Measurements from ENCODE around the gene PLSCR5.

The PLSCR5 gene, protein sequence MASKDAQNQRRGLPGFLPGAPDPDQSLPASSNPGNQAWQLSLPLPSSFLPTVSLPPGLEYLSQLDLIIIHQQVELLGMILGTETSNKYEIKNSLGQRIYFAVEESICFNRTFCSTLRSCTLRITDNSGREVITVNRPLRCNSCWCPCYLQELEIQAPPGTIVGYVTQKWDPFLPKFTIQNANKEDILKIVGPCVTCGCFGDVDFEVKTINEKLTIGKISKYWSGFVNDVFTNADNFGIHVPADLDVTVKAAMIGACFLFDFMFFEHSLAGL

DNA sequence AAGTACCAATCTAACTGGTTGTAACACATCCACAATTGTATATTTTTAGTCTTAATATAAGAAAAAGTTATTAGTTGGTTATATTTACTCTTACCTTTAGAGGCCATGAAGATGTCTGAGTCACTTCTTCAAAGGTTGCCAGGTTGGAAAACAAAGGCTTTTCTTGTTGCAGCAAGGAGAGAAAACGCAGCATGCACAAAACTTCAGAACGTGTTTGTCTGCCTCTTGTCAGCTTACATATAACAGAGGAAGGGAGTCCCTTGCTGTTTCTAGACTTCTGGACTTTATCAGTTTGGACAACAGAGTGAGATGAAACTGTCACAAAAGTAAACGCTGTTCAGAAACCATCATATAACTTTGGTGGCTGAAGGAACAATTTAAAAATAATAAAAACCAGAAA, at the start of gene PLSCR5:
Gene PLSCR5, minus strand, starts transcription at position 241 of the 400 bp plus-strand sequence. Its CDS starts 134 bp downstream, at position 107.
- no peak for DNase-seq

DNA sequence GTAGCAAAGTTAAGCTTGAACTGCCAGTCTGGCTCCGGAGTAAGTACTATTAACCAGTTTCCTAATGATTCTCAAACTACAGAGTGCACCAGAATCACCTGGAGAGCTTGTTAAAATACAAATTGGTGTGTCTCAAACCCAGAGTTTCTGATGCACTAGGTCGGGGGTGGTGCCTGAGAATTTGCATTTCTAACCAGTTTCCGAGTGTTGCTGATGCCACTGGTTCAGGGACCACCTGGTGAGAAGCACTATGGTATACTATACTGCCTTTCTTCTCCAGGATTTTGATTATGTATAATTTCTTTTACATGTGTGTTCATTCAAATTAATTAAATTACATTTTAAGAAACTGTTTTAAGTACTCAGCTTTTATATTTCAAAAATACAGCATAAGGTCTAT, 48.8 kb upstream of the PLSCR5 start:
- no peak for DNase-seq

DNA sequence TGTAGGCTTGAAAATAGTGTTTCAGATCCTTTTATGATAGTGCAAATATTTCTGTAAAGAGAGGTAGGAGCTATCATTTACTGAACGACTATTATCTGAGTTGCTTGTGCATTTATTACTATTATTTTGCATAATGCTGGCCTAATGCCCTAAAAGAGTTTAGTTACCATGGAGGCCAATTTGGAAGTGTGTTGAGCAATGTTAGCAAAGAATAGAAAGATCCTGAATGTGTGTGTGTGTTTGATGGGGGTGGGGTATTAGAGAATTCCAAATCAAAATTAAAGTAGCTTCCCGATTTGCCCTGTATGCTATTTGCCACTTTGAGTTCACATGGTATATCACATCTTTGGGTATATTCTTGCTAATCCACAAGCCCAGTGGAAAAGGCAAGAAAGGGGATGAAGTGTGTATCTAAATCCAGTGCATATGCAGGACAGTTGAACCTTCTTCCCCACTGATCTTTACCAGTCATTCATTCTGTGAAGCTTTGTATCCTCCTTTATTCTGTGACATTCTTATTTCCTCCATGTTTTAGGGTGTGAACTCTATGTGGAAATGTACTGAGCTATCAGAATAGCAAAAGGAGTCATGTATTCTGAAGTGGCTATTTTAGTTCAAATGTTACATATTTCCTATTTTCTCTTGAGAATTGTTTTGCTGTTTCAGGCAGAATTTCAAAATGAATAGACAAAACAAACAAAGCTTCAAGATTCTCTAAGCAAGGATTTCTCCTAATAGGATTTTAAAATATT, 45.7 kb upstream of the PLSCR5 start:
- no peak for DNase-seq

DNA sequence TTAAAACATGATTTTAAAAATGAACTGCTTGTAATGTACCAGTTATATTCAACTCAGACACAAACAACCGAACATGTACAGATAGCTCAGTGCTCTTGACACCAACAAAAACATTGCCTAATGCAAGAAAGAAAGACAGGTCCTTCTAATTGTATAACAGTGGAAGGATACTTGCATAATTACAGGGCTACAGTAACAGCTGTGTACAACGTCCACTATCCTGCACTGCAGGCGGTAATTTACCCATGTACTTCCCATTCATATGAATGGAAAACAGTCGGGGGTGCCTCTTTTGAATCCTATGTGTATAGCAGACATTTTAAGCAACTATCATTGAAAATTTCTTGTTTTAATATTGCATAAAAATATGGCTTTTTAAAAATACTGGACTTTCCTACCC, 41.1 kb upstream of the PLSCR5 start:
- DNase-seq = no peak

DNA sequence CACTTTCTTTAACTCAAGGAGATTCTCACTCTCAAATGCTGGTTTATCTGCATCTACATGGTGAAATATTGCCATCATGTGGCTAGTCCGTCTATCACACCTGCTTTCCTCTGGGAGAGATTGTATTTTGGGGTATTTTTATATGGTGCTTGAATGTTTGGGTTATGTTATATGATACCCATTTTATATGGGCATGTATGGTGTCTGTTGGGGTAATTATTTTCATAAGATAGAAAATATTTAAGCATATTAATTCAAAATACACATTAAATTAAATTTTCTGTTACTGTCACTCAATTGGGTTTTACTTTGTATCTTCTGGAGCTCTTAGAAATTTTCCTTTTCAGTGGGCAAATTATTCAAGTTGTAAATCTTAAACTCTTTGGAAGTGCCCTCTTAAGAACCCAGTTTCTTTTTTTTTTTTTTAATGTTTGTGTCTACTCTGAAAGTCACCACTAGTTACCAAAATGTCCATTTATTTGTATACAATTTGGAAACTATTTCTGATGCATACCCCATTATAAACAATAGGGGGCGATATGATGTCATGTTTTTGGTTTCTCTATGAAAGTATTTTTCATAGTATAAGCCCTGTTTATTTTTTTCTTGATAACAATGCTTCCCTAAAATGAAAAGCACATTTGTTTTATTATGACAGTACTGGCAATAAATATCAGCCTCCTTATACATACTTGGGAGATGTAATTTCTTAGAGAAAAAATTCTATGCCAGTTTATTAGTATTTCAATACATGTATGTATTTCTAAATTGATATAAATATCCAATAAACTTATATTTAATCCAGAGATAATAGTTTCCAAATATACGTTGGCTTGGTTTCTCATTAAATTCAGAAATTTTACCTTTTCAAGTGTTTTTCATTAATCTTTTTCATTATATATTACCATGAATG, 36.1 kb upstream of the PLSCR5 start:
- DNase-seq = no peak

DNA sequence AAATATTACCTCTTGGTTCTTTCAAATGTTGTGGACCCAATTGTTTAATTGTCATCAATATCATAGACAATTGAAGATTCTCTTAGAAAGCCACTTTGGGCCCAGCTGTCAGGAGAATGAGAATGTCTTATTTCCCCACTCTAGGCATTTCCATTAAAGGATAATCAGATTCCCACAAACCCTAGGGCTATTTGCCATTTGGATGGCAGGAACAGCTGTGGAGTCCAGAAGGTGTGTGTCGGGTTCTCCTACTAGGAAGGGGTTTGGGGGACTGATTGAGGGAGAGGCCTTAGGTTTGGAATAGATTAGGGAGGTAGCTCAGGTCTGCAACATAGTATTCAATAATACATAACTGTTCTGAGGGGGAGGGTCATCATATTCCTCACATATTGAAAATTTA, 35.2 kb upstream of the PLSCR5 start:
- DNase-seq = no peak

DNA sequence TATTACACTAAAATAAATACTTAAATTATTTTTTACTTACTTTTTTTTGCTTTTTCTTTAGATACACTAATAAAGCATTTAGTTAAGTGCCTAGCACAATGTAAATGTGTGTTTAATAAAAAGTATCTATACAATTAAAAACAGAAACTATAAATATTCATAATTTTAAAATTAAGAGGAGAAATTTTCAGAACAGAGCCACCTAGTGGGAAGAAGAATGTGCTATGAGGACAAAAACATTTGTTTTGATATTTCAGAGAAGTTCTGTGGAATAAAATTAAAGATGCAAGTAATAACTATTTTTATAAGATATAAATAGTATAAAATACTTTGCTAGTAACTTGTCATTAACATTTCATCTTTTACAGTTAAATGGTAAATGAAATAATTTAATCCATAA, 33.6 kb upstream of the PLSCR5 start:
- DNase-seq = no peak

DNA sequence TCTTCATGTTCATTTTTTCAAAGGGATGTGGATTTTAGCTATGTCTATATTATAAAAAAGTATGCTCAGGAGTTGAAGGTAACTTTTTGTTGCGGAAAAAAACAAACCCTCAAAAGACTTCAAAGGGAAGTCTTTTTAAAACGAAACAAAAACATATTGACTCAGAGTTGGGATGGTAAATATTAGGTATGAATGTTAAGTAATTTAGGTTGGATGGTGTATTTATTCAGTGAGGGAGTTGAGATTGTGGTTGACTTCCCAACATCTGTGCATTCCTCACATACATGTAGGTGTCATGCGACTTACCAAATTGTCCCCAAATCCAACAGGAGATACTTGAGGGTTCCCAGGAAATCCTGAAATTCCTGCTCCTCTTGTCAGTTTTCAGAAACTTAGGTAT, 32.7 kb upstream of the PLSCR5 start:
- no peak for DNase-seq

DNA sequence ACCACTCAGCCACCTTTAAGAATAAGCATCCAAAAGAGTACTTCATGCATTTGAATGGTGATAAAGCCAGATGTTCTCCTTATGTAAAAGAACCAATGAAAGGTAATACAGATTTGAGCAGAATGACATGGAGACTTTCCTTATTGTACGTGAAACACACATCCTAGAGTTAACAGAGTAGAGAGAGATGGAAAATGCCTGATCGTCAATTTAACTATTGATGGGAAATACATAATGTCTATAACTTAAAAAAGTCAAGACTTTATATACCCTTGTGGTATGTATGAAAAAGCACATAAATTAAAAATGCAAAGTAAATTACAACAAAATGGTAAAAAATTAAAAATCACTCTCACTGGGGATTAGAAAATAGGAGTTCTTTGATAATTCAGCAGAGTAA, 31.7 kb upstream of the PLSCR5 start:
- no peak for DNase-seq

DNA sequence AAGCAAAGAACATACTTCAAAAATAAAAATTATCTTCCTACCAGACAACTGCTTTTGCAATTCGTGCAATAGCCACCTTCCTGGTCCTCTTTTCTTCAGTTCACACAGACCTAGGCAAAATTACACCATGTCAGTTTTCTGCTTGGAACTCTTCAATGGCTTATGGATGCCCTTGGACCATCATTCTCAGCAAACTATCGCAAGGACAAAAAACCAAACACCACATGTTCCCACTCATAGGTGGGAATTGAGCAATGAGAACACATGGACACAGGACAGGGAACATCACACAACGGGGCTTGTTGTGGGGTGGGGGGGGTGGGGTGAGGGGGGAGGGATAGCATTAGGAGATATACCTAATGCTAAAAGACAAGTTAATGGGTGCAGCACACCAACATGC, 29.2 kb upstream of the PLSCR5 start:
- no peak for DNase-seq

DNA sequence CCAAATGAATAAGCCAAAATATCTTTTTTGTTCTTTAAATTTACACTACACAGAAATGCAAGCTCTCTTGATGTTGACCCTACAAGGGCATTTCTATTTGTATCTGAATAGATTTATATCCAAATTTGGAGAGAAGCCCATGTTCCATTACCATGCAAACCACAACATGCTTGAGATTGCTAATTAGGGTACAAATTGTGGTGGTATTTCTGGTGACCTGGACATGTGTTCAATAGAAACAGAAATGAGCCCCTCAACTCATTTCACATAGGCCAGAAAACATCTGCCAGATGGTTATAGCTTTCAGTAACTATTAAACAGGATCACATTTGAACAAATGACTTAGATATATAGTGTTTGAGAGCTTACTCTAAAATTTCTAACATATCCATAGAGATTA, 23.5 kb upstream of the PLSCR5 start:
- no peak for DNase-seq

DNA sequence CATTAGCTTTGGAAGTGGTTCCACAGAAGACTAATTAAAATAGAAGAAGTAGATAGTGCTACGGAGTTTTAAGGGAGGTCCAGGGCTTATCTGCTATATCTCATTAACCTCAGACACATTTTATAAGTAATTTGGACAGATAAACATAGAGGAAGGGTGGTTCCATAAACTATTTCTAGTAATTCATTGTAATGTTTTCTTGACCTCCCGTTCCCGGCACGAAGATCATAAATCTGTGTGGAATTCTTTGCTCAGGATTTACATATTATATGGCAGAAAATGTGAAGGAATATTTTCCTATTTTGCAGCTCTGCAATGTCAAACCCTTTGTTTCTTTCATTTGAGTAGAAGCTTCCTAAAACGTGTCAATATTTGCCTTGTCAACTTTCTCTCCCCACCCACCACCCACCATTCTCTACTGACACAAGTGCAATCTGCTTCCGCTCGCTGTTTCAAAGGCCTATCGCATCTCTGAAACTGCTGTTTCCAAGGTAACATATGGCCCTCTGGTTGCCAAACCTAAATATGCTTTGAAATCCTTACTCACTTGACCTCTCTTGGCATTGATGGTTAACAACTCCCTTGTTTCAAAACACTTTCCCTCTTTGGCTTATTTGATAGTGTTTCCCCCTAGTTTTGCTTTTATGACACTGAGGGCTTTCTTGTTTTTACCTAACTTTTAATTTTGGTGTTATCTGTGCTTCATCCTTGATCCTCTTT, 21.4 kb upstream of the PLSCR5 start:
- DNase-seq = no peak

DNA sequence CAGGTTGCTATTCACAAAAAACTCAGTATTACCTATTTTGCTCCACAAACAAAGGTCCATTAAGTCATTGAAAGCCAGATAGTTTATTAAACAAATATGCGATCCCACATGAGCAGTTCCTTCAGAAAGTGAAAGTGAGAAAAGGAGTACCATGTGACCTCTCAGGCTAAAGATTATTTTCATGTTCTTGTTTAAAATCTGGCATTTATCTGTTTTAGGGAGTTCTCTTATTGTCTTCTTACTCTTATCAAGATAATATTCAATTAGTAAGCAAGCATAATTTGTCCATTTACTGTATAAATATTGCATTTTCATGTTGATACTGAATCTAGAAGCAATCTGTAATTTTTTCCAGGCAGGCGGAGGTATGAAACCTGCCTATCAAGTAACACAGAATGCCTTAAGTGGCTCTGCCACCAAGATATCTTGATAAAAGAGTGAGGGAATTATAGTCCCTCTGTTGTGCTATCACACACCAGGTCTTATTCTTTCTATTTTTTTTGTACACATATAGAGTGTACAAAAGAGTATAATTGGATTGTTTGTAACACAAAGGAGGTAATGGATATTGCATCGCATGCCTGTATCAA, 20.1 kb upstream of the PLSCR5 start:
- no peak for DNase-seq

DNA sequence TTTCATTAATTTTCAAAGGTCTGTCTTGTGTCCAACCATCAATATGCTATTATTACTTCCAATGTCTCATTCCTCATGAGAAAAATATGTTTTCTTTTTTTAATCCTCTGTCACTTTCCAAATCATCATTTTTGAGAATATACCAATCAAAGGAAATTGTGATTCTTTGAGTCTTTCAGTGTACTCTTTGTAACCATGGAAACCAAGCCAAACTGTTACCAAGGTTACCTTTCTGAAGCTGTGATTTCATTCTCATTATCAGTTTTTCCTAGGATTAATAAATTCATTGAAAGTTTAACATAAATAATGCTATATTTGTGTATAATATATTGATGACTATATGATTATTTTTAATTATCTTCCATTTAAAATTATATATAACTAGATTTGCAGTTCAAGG, 16.6 kb upstream of the PLSCR5 start:
- DNase-seq = no peak

DNA sequence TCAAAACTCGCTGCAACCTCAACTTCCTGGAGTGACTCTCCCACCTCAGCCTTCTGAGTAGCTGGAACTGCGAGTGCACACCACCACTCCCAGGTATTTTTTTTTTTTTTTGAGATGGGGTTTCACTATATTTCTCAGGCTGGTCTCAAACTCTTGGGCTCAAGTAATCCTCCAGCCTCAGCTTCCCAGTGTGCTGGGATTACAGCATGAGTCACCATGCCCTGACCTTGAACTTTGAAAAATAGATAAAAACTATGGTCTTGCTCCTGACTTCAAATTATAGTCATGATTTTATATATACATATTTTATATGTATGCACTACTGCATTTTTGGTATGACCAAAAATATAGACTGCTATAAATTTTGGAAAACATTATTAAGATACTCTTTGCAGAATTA, 6.9 kb upstream of the PLSCR5 start:
- DNase-seq = no peak

DNA sequence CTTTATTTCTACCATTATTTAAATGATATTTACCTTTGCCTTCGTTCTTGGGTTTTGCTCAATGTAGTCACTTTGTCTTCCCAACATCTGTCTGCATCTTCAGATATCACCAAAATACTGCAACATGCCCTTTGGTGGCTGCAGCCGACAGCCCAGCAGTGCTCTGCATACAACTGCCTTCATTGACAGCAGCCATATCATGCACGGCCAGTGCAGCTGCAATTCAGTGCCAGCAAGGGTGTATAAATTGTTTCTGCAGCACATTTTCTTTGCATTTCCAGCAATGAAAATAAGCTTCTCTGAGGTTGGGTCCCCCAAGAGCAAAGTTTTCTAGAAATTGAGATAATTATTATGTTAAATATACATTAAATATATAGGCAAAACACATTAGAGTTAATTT, 6.0 kb upstream of the PLSCR5 start:
- DNase-seq = no peak

DNA sequence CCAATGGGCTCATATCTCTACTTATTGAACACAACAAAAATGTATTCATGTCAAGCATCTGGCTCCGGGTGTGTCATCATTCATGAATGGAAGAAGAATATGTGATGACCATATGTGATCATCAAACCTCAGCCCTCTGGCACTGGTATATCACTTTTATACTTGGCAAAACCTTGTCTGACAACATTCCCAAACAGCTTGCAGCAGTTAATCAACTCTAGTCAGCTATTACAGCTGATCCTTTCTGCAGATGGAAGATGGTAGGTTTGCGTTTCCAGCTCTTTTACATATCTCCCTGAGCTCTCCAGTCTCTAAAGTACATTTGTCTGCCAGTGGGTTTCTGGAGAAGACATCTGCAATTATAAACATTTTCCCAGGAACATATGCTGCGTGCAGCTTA, 6.6 kb downstream of the PLSCR5 start:
- no peak for DNase-seq

DNA sequence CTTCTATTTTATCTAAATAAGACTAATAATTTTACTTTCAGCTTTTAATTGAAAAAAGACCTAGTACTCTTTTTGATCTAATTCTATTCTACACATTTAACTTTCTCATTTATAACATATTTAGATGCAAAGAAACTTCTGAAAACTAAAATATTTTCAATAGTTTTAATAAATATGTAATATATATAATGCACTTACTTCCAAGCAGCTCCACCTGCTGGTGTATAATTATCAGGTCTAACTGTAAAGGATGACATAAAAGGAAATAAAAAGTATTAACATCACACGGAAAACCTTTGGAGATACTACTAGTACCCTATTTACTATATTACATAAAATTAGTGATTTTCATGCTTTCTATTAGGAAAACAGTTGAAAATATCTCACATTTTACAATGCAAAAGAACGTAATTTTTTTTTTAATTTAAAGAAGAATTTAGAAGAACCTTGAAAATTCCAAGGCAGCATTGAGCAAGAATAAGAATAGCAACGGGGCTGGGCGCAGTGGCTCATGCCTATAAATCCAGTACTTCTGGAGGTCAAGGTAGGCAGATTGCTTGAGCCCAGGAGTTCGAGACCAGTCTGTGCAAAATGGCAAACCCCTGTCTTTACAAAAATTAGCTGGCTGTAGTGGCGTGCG, 10.2 kb downstream of the PLSCR5 start:
- DNase-seq = no peak

DNA sequence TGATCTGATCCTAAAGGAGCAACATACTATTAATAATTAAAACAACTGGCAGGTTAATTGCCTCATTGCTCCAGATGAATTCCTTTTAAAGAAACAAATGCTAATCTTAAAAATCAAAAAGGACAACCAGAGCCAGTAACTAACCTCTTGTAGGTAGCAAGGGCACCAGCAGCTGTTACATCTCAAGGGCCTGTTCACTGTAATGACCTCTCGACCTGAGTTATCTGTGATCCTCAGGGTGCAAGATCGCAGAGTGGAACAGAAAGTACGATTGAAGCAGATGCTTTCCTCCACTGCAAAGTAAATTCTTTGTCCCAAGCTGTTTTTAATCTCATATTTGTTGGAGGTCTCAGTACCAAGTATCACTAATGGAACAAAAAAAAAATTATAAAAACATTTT, 11.4 kb downstream of the PLSCR5 start:
- DNase-seq = no peak

DNA sequence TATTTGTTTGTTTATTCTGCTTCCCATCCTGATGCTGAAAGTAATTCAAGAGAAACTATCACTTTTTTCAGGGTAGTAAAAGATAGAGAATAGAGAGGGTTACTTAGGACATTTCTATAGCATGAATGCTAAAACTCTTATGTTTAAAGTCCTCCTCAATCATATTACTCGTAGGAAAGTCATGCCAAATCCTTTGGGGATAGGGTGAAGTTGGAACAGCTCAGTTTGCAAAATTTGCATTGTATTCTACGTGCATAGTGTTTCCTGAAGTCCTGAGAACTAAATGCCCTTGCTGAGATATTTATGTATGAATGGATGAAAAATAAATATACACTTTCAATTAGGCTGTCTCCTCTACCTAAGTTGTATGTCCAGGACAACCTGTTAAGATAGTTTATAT, 14.6 kb downstream of the PLSCR5 start:
- DNase-seq = no peak

DNA sequence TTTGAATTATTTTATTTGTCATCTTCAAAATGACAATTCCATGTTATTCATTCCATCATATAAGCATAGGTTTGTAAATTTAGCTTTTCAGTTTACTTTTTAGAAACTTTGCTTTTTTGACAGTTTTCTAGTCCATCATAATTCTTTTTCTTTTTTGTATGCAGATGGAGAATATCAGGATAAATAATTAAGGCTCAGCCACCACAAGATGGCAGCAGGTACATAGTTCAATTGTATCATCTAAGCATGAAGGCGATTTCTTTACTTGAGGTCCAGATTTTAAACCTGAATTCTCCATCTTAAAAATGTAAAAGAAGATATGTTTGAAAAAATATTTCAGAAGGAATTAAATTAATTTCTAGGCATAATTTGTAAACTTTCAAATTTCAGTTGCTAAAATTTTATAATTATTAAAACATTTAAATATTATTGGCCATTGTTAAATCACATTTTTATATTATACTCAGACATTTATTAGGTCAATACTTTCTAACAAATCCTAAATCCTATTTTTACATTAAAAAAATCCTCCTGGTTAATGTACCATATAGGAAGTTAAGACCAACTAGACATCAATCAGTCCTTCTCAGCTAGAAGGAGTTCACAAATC, 15.1 kb downstream of the PLSCR5 start:
- no peak for DNase-seq

DNA sequence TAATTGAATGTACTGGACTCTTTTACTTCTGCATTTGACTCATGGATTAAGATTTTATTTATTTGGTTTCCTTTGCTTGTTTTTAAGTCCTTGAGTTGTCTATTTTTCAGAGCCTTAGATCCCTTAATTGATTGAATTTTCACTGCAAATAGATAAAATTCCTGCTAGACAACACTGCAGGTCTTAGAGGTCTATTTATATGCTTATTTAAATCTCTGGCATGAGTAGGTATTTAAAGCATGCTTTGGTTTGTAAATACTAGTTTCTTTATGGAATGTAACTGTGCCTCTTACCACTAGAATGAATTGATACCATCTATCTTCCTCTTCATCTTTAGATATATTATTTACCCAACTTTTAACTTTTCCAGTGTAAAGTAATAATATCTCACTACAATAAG, 20.0 kb downstream of the PLSCR5 start:
- DNase-seq = no peak

Data from stimulated activated CD4-positive, alpha-beta T cell treated with anti-CD3 and anti-CD28 coated beads, Interleukin-1b, Interleukin-23, amount 100 ng/mL, for 48 hours (primary cell).